BJ (cell line): ENCODE results near the gene CYGB. TPM values are rescaled to one million over a fixed set of nuclear protein-coding genes. Genes with fewer than 3 reads are reported as not detected.

Experiments
- CTCF ChIA-PET: fragments of 350-600 bp; formaldehyde crosslinking; extraction: SDS; loops from one replicate; lab custom pipeline; 2021; ENCODE audit warnings: antibody characterized with exemption, inconsistent platforms; lab: Yijun Ruan, JAX
- POLR2A ChIA-PET: fragments of 300-600 bp; sonication (Branson Sonifier 250); formaldehyde crosslinking; extraction: SDS; loops from one replicate; lab custom pipeline; 2021; ENCODE audit warnings: antibody characterized with exemption; lab: Charles Lee
- DNase-seq: peaks from one replicate; pipeline ENCODE4 v3.0.0-alpha.2; 2011; ENCODE audit warnings: low read depth
- H3K27me3 ChIP-seq: 2 replicates; pipeline ENCODE4 v1.6.0; 2011; ENCODE audit warnings: low read length; ENCODE audit not compliant: control insufficient read depth, insufficient read depth
- H3K36me3 ChIP-seq: 2 replicates; pipeline ENCODE4 v1.5.1; 2011; ENCODE audit warnings: low read length; ENCODE audit not compliant: control insufficient read depth, insufficient read depth
- H3K4me3 ChIP-seq: 2 replicates; pipeline ENCODE4 v1.5.1; 2011; ENCODE audit warnings: low read depth, mild to moderate bottlenecking, control low read depth, low read length
- CTCF ChIP-seq: IDR thresholded peaks from 2 replicates; pipeline ENCODE4 v1.5.1; 2011; ENCODE audit warnings: low read depth, mild to moderate bottlenecking, control low read depth, inconsistent platforms, low read length, moderate library complexity; ENCODE audit not compliant: insufficient read depth
- polyA plus RNA-seq: library from polyadenylated mRNA; depleted of rRNA; stranded (reverse); fragments of >200 nt; gene quantifications from 2 replicates; pipeline ENCODE4 v1.2.3, GENCODE V29; 2011

Gene CYGB
- polyA plus RNA-seq, 1 experiment = 1.4 TPM

- H3K27me3 ChIP-seq = no peaks in the 10 kb centered on the region
- ChIA-PET POLR2A (interaction anchor here (0.6 to 0.7 kb wide), 2 partner anchors 116 to 882 kb away, joined by 5 to 6 read pairs; no protein-coding TSS in a partner anchor), CTCF (interaction anchor here (2.2 to 7.3 kb wide), 2 partner anchors 39 to 62 kb away, joined by 8 to 47 read pairs; no protein-coding TSS in a partner anchor)
- no peak overlapping the region for H3K4me3 ChIP-seq
- DNase-seq = peak; percentile 87
- no peak for TF ChIP-seq CTCF
- H3K36me3 ChIP-seq = peaks cover 5% of the 10 kb centered on the region; the same call in 1 of the 2 replicates
These were observed 25.2 kb upstream of the CYGB start for GRCh38 chr17:76562734-76563148.

GRCh38 chr17:76561799-76562268 is 24.3 kb upstream of the CYGB start:
- H3K4me3 ChIP-seq = no peak overlapping the region
- DNase-seq = no peak

GRCh38 chr17:76561332-76561731 is 23.8 kb upstream of the CYGB start:
- no peak for DNase-seq

More at GRCh38 chr17:76561799-76562268, 24.3 kb upstream of the CYGB start:
- Histone ChIP-seq H3K36me3 (peaks cover 5% of the 10 kb centered on the region; the same call in 1 of the 2 replicates), H3K27me3 (no peaks in the 10 kb centered on the region)
- ChIA-PET CTCF (interaction anchor here (0.7 to 7.3 kb wide), 4 partner anchors 16 to 120 kb away, joined by 4 to 47 read pairs (median 24); no protein-coding TSS in a partner anchor), POLR2A (interaction anchor here (0.6 kb wide), 1 partner anchor 117 kb away, joined by 6 read pairs; no protein-coding TSS in a partner anchor)
- no peak for TF ChIP-seq CTCF

GRCh38 chr17:76560877-76561221 is 23.3 kb upstream of the CYGB start:
- POLR2A ChIA-PET = interaction anchor here (0.7 kb wide), 1 partner anchor 174 kb away, joined by 4 read pairs; no protein-coding TSS in a partner anchor
- 0 out of 2 replicates have a peak, but pooled peaks cover 1% of the 10 kb centered on the region for H3K36me3 ChIP-seq
- TF ChIP-seq CTCF = no peak
- H3K4me3 ChIP-seq = no peak overlapping the region
- CTCF ChIA-PET = interaction anchor here (0.6 to 7.3 kb wide), 10 partner anchors 15 to 506 kb away, joined by 3 to 47 read pairs (median 14); partner anchors contain the start of gene PRCD
- no peak for DNase-seq
- no peaks in the 10 kb centered on the region for H3K27me3 ChIP-seq

More at GRCh38 chr17:76561332-76561731, 23.8 kb upstream of the CYGB start:
- H3K4me3 ChIP-seq = no peak overlapping the region
- CTCF ChIA-PET = interaction anchor here (0.7 to 7.3 kb wide), 6 partner anchors 15 to 153 kb away, joined by 4 to 47 read pairs (median 16); partner anchors contain the start of gene PRCD
- peaks cover 5% of the 10 kb centered on the region; the same call in 1 of the 2 replicates for H3K36me3 ChIP-seq
- POLR2A ChIA-PET = no interaction called here
- H3K27me3 ChIP-seq = no peaks in the 10 kb centered on the region
- TF ChIP-seq CTCF = no peak
